OCI-LY1 (cell line): ENCODE measurements around the gene AFMID.

Source experiments
- CTCF ChIP-seq: fragments of 200-600 bp; sonication (generic), shearing (Covaris generic); IDR thresholded peaks from 2 replicates; pipeline ENCODE4 v1.5.1; 2017; ENCODE audit warnings: mild to moderate bottlenecking, antibody characterized with exemption, low read length, moderate library complexity, mixed read lengths
- EZH2 ChIP-seq: fragments of 200-600 bp; sonication (generic), shearing (Covaris generic); IDR thresholded peaks from 2 replicates; pipeline ENCODE4 v1.8.0; 2017; ENCODE audit warnings: borderline replicate concordance, mixed run types, mild to moderate bottlenecking, antibody characterized with exemption, low read length, moderate library complexity, mixed read lengths

- TF ChIP-seq CTCF (no peak), EZH2 (no peak)
Observed at GRCh38 chr17:78146471-78146869, 40.7 kb upstream of the AFMID start.
